Erythroblast (primary cell): ENCODE data around the gene NFKBIE.

Experiments
- GATA1 ChIP-seq: IDR thresholded peaks from 2 replicates; pipeline ENCODE4 v1.6.1; 2011; ENCODE audit warnings: low read depth, mild to moderate bottlenecking, control low read depth, low read length, moderate library complexity
- POLR2A ChIP-seq: IDR thresholded peaks from 2 replicates; pipeline ENCODE4 v1.6.1; 2011; ENCODE audit warnings: mild to moderate bottlenecking, low read length

GRCh38 chr6:44229376-44230033 is 35.8 kb downstream of the NFKBIE start:
- no peak for TF ChIP-seq POLR2A
- TF ChIP-seq GATA1 = no peak
